Measurements from ENCODE around the gene LRP2.

Gene LRP2

DNA sequence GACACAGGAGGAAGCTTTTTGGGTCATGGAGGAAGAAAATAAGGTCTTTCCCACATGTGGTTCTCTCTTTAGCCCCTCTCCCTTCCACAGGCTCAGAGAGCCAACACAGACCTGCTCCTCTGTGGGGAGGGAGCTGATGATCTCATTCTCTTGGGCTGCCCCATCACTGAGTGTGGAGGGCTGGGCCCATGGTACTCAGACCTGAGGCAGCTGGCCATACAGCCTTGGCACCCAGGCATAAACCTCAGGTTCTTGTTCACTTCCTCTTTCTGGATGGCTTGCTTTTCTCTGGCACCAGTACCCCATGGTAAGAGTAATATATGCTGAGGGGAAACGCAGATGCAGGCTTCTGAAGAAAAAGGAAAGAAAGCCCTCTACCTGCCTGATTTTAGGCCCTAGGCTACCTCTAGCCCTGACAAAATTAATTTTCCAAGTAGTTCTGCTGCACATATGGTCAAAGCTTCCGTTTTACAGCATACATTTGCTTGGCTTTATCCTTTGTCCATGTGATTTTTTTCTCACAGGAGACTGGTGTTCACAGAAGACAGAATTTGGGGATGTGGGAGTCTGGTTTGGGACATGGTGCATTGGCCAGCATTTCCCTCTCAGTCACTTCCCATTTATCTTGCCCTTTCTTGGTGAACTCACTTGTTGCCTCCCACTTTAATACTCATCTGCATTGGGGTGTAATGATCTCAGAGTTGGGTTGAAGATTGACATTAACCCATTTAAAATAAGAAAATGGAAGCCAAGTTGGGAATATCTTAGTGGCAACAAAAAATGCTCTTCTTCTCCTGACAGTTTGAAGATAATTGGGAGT lies 281.9 kb downstream of the LRP2 start:
- no peak for DNase-seq

- DNase-seq = no peak
Measured at GRCh38 chr2:169077674-169078240, 284.6 kb downstream of the LRP2 start.

Measured in activated CD8-positive, alpha-beta memory T cell treated with anti-CD3 and anti-CD28 coated beads, Interleukin-2, amount 50 U/mL, for 48 hours (primary cell).